NOMO-1 treated with DMSO at 0.1 percent for 48 hours (cell line): ENCODE measurements around the gene WNK3.
"Not testable (repeated sequence)": the region's sequence is repeated elsewhere in the genome, so short reads cannot be mapped to it uniquely, and the experiment has no call there.

Source experiments
- DNase-seq: peaks from one replicate; lab custom pipeline; 2025; ENCODE audit not compliant: unreplicated experiment; lab: John Stamatoyannopoulos, UW

WNK3 gene

DNA sequence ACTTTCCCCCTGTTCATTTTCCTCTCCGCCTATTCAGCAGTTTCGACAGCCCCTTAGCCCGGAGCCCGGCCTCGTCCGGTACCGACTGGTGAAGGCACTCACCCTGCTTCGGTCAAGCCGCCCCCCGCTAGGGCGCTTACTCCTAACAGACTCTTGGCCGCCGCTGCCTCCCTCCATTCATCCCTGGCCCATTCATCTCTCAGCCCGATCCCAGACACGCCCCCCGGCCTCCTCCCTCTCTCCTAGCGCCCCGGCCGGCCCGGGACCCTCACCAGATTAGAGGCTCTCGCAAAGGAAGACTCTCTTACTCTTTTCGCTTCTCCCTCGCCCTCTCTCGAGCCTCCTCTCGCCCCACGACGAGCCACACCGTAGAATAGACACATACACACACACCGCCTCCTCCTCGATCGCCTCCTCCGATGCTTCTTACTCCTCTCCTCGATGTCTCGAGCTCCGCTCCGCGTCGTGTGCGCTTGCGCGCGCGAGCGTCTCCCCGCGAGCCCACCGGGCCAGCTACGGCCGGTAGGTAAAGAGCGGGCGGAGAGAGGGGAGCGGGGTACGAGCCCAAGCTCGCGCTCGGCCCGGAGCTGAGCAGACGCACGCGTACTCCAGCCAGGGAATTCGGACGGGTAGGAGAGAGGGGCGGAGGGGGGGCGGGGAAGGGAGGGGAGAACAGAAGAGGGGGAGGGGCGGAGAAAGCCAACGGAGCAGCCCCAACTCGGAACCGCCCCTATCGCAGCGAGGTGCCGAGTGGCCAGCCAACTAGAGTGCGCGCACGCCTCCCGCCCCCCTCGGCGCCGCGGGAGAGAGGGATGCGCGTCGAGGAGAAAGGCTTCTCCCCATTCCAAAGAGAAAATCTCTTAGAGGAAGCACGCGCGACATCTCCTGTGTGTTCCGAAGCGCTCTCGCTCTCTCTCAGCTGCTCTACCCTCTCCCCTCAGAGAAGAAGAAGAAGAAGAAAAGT is at the start of gene WNK3:
TSS of gene WNK3 (minus strand) at position 633 of the 964 bp plus-strand sequence.
- DNase-seq, result no peak

- DNase-seq, result no peak
Measured at GRCh38 chrX:54407266-54407665, 49.4 kb upstream of the WNK3 start.

DNA sequence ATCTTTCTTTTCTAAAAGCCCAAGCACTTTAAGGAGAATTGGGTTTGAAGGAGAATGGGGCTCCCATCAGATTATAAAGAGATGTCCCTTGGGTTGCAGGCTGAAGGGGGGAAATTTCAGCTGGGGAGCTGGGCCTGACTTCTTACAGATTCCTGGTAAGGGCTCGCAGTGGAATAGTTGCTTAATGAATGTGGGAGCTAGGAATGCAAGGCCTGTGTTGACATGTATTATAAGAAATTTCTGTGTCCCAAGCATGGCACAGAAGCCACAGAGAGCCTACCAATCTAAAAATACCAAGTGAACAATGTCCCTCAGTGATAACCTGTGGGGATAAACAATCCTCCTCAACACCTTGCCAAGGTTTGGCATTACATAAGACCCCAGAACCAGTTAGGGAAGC is 39.3 kb upstream of the WNK3 start:
- no peak for DNase-seq

DNA sequence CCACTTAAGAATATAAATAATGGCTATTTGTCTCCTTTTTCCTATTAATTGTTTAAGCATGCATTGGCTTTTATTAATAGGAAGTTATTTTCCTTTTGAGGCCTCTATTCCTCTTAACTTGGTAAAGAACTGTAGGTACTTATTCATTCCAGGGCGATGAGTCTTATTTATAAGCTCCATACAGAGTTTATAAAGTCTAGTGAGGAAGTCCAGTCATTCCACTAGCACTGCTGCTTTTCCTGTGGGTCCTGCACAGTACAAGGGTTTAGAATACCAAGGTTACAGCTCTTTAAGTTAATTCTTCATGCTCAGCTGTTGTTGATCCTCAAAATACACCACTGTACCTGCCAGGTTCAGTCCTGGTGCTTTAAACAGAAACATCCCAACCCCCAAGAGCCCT is 28.5 kb upstream of the WNK3 start:
- no peak for DNase-seq

GRCh38 chrX:54384661-54385060 is 26.8 kb upstream of the WNK3 start:
- not testable (repeated sequence) for DNase-seq

- DNase-seq, result no peak
Measured at GRCh38 chrX:54359408-54359807, 1.6 kb upstream of the WNK3 start.

DNA sequence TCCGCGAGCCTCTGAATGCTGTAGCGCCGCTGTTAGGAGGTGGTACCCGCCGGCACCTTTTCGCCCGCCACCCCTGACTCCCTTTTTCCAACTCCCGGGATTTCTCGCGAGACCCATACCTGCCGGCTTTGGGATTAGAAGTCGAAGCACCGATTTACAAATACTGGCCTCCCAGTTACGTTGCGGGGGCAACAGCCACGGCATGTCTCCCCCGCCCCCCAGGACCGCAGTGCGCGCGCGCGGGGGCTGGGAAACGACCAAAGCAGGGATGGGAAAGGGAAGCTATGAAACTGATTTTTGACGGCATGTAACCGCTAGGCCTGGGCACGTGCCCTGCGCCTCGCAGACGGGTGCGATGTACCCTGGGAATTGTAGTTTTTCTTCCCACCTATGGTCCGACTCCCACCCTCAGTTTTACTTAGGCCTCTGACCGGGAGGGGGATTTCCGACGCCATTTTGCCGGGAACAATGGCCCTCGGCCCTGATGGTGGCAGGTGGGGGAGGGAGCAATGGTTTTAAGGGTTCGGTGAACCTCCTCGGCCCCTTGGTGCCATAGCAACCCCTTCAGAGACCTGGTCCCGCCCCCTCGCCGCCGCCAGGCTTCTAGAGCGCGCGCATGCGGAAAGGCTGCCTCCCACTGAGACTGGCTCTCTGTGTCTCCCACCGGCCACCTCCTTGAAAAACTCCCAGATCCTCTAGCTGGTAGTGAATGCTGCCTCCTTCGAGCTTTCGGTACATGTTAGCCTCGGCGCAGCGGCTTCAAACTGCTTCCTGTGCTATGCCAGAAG is 772 bp upstream of the WNK3 start:
- DNase-seq, result no peak

DNA sequence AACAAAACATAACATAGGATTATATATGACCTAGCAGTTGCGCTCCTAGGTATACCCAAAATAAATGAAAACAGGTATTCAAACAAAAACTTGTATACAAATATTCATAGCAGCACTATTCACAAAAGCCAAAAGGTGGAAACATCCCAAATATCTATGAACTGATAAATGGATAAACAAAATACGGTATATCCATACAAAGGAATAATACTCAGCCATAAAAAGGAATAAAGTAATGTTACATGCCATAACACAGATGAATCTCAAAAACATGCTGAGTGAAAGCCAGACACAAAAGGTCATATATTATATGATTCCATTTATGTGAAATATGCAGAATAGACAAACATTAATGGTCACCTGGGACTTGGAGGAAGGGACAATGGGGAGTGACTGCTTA is 5.2 kb downstream of the WNK3 start:
- DNase-seq, result no peak

DNA sequence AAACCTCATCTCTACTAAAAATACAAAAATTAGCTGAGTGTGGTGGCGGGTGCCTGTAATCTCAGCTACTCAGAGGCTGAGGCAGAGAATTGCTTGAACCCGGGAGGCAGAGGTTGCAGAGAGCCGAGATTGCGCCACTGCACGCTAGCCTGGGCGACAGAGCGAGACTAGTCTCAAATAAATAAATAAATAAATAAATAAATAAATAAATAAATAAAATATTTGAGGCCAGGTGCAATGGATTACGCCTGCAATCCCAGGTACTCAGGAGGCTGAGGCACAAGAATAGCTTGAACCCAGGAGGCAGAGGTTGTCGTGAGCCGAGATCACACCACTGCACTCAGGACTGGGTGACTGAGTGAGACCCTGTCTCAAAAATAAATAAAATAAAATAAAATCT is 20.5 kb downstream of the WNK3 start:
- not testable (repeated sequence) for DNase-seq

DNA sequence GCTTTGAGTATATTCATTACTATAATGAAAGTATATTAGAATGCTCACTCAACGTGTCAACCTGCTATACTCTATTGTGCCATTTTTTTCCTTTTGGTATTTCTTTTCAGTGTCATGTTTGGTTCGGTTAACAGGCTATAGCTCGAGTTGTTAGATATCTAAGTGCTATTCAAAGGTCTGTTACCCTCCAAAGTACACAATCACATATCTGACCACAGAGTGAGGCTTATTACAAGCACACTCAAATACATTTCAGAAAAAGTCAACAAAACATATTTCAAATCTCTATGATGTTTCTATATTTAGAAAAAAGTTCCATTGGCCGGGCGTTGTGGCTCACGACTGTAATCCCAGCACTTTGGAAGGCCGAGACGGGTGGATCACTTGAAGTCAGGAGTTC is 32.8 kb downstream of the WNK3 start:
- DNase-seq, result no peak

DNA sequence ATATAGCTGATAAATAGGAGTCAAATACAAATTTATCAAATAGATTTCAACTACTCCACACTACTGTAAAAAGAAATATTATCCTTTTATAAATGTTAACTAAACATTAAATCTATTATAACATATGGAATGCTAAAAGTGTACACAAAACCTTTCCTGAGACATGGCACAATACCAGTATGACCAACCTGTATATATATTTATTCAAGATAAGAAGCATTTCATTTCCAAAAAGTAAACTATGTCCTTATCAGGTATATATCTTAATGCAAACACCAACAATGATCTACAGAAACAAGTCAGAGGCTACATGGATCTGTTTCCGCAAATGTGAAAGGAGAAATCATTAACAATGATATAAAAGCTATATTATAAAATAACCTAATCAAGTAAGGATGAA is 37.8 kb downstream of the WNK3 start:
- no peak for DNase-seq

DNA sequence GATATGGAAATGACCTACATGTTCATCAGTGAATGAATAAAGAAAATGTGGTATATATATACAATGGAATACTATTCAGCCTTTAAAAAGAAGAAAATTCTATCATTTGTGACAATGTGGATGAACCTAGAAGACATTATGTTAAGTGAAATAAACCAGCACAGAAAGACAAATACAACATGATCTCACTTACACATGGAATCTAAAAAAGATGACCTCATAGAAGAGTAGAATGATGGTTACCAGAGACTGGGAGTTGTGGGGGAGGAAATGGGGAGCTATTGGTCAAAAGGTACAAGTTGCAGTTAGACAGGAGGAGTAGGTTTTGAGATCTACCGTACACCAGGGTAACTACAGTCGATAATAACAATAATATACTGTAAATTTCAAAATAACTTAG is 51.5 kb downstream of the WNK3 start:
- no peak for DNase-seq

DNA sequence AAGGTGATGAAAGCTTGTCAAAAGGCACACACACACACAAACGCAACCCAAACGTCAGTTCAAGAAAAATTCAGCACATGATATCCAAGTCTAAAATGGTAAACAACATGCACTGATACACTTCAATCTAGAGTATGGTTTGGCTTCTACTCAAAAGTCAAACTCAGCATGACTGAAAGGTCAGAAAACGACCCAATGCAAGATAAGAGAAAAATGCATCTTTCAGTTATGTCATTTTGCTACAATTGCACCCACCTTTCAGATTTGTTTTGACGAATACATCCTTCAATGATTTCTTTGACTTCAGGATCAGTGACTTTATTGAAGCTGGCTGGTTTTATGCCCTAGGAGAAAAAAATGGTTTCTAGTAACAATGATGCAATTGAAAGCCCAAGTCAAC is 56.3 kb downstream of the WNK3 start:
- DNase-seq, result no peak

DNA sequence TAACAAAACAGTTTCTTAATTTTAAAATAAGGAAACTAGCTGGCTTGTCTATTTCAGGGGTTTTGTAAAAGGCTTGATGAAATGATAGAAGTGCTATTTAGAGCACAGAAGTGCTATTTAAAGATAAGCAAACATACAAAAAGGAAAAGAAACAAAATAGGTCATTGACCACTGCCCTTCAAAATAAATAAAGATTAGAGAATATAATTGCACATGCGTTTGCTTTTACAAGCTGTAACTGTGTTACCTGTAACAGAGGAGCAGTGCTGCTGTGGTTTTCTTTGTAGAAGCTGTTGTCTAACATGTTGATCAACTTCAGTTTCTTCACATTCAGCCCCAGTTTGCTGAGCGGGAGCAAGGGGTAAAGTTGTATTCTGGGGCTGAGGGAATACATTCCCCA is 63.5 kb downstream of the WNK3 start:
- no peak for DNase-seq

GRCh38 chrX:54292755-54293154 is 65.1 kb downstream of the WNK3 start:
- no peak for DNase-seq

DNA sequence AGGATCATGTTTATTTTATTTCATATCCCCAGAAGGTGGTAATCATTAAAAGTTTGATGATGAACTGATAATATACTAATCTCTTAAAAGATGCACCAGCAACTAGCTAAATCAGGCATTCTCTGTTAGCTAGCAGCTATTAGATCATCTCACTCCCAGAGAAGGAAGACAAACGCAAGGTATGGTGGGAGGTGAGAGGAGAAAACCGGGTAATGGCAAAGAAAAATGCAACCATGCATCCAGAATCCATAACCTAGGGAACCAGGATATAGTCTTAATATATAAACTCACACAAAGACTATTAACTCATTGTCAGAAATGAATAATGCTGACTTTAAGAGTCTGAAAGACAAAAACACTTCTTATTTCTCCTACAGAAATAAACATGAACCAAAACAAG is 66.1 kb downstream of the WNK3 start:
- no peak for DNase-seq

DNA sequence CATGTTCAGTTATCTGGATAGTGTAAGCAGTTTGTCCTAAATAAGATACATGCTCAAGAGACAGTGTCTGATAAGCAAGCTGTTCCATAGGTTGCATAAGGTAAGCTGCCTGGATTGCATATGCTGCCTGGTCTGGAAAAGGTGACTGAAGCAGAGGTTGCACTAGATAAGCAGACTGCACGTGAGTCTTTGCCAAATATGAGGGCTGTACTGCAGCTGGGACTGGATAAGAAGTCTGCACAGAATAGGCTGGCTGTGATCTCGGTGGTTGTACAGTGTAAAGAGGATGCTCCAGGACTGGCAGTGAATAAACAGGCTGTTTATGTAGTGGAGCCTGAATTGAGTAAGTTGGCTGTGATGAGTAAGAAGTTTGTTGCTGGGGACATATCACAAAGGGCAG is 68.9 kb downstream of the WNK3 start:
- DNase-seq, result no peak

DNA sequence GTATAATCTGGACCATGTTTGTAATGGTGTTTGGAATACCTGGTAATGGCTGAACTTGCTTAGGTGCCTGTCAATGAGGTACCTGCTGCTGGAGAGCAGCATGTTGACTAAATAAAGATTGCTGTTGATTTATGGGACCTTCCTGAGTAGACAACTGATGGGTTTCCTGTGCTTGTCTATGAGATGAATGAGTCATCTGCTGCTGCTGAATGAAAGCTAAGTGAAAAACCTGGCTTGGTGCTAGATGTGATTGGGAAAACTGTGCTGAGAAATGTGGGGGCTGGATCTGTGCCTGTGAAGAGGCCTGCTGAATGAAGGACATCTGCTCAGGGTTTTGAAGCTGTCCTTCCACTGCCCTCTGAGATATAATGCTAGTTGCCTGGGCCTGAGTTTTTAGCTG is 69.6 kb downstream of the WNK3 start:
- no peak for DNase-seq

DNA sequence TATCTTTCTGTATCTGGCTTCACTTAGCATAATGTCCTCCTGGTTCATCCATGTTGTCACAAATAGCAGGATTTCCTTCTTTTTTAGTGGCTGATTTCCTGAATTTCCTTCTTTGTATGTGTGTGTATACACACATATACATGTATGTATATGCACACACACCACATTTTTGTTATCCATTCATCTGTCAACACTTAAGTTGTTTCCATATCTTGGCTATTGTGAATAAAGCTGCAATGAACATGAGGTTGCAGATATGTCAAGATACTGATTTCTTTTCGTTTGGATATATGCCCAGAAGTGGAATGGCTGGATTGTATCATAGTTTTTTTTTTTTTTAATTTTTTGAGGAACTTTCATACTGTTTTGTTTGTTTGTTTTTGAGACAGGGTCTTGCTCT is 76.2 kb downstream of the WNK3 start:
- no peak for DNase-seq

GRCh38 chrX:54280466-54280865 is 77.4 kb downstream of the WNK3 start:
- no peak for DNase-seq

DNA sequence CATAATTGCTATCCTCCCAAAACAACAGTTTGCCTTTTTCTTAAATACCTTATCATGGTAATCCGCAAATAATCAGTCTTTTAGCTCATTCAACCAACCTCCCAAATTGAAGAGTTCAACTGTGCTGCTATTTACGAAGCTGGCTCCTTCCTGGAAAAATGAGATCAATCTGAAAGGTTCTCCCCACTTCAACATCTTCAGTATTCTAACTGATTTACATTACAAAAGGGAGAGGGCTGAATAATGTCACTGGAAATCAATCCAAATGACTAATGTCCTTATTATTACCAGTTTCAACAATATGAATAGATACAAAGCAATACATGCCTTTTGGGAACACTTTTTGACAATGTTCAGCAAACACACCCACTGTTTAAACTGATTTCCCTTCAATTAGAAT is 86.2 kb downstream of the WNK3 start:
- no peak for DNase-seq

DNA sequence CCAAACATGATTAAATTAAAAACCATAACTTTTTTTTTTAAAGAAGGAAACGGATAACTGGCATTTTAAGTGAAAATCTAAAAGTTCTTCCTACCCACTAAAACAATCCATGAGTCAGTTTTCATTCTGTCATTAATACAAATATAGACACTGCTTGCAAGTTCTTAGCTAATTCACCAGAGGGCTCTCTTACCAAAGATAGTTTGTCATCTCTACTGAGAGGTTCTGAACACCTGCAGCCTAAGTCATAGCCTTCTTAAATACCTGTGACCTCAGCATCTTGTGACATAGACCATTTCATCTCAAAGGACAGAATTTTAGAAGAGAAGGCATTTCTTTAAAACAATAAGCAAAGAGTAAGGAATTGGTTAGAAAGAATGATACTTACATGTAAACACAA is 109.5 kb downstream of the WNK3 start:
- DNase-seq, result no peak
